NCI-H1092 treated with DMSO at 0.1 percent for 48 hours (cell line): ENCODE results near the gene SST.
"Not testable (repeated sequence)": the region's sequence is repeated elsewhere in the genome, so short reads cannot be mapped to it uniquely, and the experiment has no call there.

Experiments used
- DNase-seq: peaks from one replicate; lab custom pipeline; 2025; lab: John Stamatoyannopoulos, UW

SST gene

GRCh38 chr3:187684444-187684843 is 14.2 kb upstream of the SST start:
- DNase-seq, result no peak

GRCh38 chr3:187681756-187682155 is 11.6 kb upstream of the SST start:
- not testable (repeated sequence) for DNase-seq

- DNase-seq, result peak; percentile 45
Observed at GRCh38 chr3:187679638-187680396, 9.6 kb upstream of the SST start.

GRCh38 chr3:187678726-187679268 is 8.6 kb upstream of the SST start:
- peak; percentile 48 for DNase-seq

- DNase-seq, result no peak
Observed at GRCh38 chr3:187677604-187678003, 7.4 kb upstream of the SST start.

GRCh38 chr3:187673012-187673411 is 2.8 kb upstream of the SST start:
- no peak for DNase-seq

GRCh38 chr3:187667526-187667925 is 2.7 kb downstream of the SST start:
- DNase-seq, result peak; percentile 74

GRCh38 chr3:187665764-187666402 is 4.3 kb downstream of the SST start:
- no peak for DNase-seq

GRCh38 chr3:187665010-187665409 is 5.2 kb downstream of the SST start:
- DNase-seq, result no peak

GRCh38 chr3:187662848-187663409 is 7.3 kb downstream of the SST start:
- DNase-seq, result no peak

GRCh38 chr3:187661267-187661666 is 8.9 kb downstream of the SST start:
- DNase-seq, result no peak

- no peak for DNase-seq
Observed at GRCh38 chr3:187651282-187651681, 18.9 kb downstream of the SST start.

- no peak for DNase-seq
Observed at GRCh38 chr3:187648177-187648576, 22.0 kb downstream of the SST start.

GRCh38 chr3:187646906-187647660 is 23.1 kb downstream of the SST start:
- DNase-seq, result no peak

GRCh38 chr3:187645379-187645778 is 24.8 kb downstream of the SST start:
- DNase-seq, result not testable (repeated sequence)

- no peak for DNase-seq
Observed at GRCh38 chr3:187642861-187643260, 27.3 kb downstream of the SST start.

GRCh38 chr3:187641320-187642016 is 28.7 kb downstream of the SST start:
- no peak for DNase-seq

- no peak for DNase-seq
Observed at GRCh38 chr3:187640569-187641059, 29.6 kb downstream of the SST start.

- no peak for DNase-seq
Observed at GRCh38 chr3:187639927-187640568, 30.1 kb downstream of the SST start.

- DNase-seq, result no peak
Observed at GRCh38 chr3:187636528-187636927, 33.7 kb downstream of the SST start.

- DNase-seq, result no peak
Observed at GRCh38 chr3:187630404-187630803, 39.8 kb downstream of the SST start.
